MM.1S (cell line): ENCODE measurements around the gene DVL2.

Experiments used
- DNase-seq: peaks from one replicate; pipeline ENCODE4 v3.0.0-alpha.2; 2015
- H2AFZ ChIP-seq: fragments of 300-600 bp; sonication (generic); 2 replicates; pipeline ENCODE4 v1.6.0; 2016; ENCODE audit warnings: antibody characterized with exemption, low read length
- H3F3A ChIP-seq: fragments of 300-600 bp; sonication (generic); 2 replicates; pipeline ENCODE4 v1.6.1; 2016; ENCODE audit warnings: mild to moderate bottlenecking, antibody characterized with exemption, low read length, moderate library complexity, mixed read lengths; ENCODE audit not compliant: insufficient read depth
- H3K27ac ChIP-seq: fragments of 300-600 bp; sonication (generic); 2 replicates; pipeline ENCODE4 v1.5.1; 2016; ENCODE audit warnings: mild to moderate bottlenecking, low read length
- H3K27me3 ChIP-seq: fragments of 300-600 bp; sonication (generic); replicated peaks from 2 replicates; pipeline ENCODE4 v1.6.0; 2016; ENCODE audit warnings: low read length; ENCODE audit not compliant: insufficient read depth
- H3K36me3 ChIP-seq: fragments of 300-600 bp; sonication (generic); replicated peaks from 2 replicates; pipeline ENCODE4 v1.6.1; 2016; ENCODE audit warnings: mild to moderate bottlenecking, low read length, mixed read lengths; ENCODE audit not compliant: insufficient read depth
- H3K4me1 ChIP-seq: fragments of 300-600 bp; sonication (generic); 2 replicates; pipeline ENCODE4 v1.6.1; 2016; ENCODE audit warnings: low read length, mixed read lengths
- H3K4me2 ChIP-seq: fragments of 300-600 bp; sonication (generic); 2 replicates; pipeline ENCODE4 v1.6.0; 2016; ENCODE audit warnings: low read depth, low read length
- H3K4me3 ChIP-seq: fragments of 300-600 bp; sonication (generic); 2 replicates; pipeline ENCODE4 v1.5.1; 2016; ENCODE audit warnings: low read length, mixed read lengths
- H3K79me2 ChIP-seq: fragments of 300-600 bp; sonication (generic); 2 replicates; pipeline ENCODE4 v1.6.1; 2016; ENCODE audit warnings: mixed run types, low read length, mixed read lengths
- H3K9ac ChIP-seq: fragments of 300-600 bp; sonication (generic); 2 replicates; pipeline ENCODE4 v1.6.1; 2016; ENCODE audit warnings: low read length, mixed read lengths
- H3K9me2 ChIP-seq: fragments of 300-600 bp; sonication (generic); replicated peaks from 2 replicates; pipeline ENCODE4 v1.6.1; 2016; ENCODE audit warnings: mild to moderate bottlenecking, low read length, mixed read lengths; ENCODE audit not compliant: insufficient read depth
- H3K9me3 ChIP-seq: fragments of 300-600 bp; sonication (generic); replicated peaks from 2 replicates; pipeline ENCODE4 v1.6.1; 2016; ENCODE audit warnings: mild to moderate bottlenecking, low read length, mixed read lengths; ENCODE audit not compliant: insufficient read depth
- H4K20me1 ChIP-seq: fragments of 300-600 bp; sonication (generic); 2 replicates; pipeline ENCODE4 v1.6.1; 2016; ENCODE audit warnings: mild to moderate bottlenecking, low read length, moderate library complexity, mixed read lengths; ENCODE audit not compliant: insufficient read depth
- CTCF ChIP-seq: fragments of 300-600 bp; sonication (generic); IDR thresholded peaks from 2 replicates; pipeline ENCODE4 v1.5.1; 2016; ENCODE audit warnings: antibody characterized with exemption, low read length, mixed read lengths
- EZH2 ChIP-seq: fragments of 300-600 bp; sonication (generic); optimal IDR thresholded peaks from 2 replicates; pipeline ENCODE3; 2017; ENCODE audit warnings: low read depth, mild to moderate bottlenecking, antibody characterized with exemption, low read length, mixed read lengths
- EZH2phosphoT487 ChIP-seq: fragments of 300-600 bp; sonication (generic); IDR thresholded peaks from 2 replicates; pipeline ENCODE4 v1.6.1; 2018; ENCODE audit warnings: antibody characterized with exemption, low read length

The DVL2 gene

GRCh38 chr17:7258731-7259554, 24.6 kb upstream of the DVL2 start:
- H3K9ac ChIP-seq: no peak overlapping the region
- no peak overlapping the region for H3K4me2 ChIP-seq
- DNase-seq: no peak
- no peaks in the 10 kb centered on the region for H3K9me2 ChIP-seq
- H3F3A ChIP-seq: no peaks in the 10 kb centered on the region
- H3K79me2 ChIP-seq: no peaks in the 10 kb centered on the region
- no peaks in the 10 kb centered on the region for H4K20me1 ChIP-seq
- no peak overlapping the region for H2AFZ ChIP-seq
- no peaks in the 10 kb centered on the region for H3K9me3 ChIP-seq
- H3K36me3 ChIP-seq: 0 out of 2 replicates have a peak, but pooled peaks cover 4% of the 10 kb centered on the region
- no peak for TF ChIP-seq CTCF
- TF ChIP-seq EZH2: no peak
- TF ChIP-seq EZH2phosphoT487: no peak
- H3K4me3 ChIP-seq: no peak overlapping the region
- no peak overlapping the region for H3K27ac ChIP-seq
- H3K27me3 ChIP-seq: peaks cover 34% of the 10 kb centered on the region
- peaks cover 4% of the 10 kb centered on the region; the same call in 1 of the 2 replicates for H3K4me1 ChIP-seq

GRCh38 chr17:7256766-7257456, 22.6 kb upstream of the DVL2 start:
- Histone ChIP-seq H4K20me1 (no peaks in the 10 kb centered on the region), H3K4me1 (peaks cover 5% of the 10 kb centered on the region), H3F3A (peaks cover 6% of the 10 kb centered on the region), H3K9ac (no peak overlapping the region), H3K4me3 (no peak overlapping the region), H3K36me3 (0 out of 2 replicates have a peak, but pooled peaks cover 4% of the 10 kb centered on the region), H3K9me2 (no peaks in the 10 kb centered on the region), H3K4me2 (no peak overlapping the region), H3K9me3 (no peaks in the 10 kb centered on the region), H3K27me3 (peaks cover 14% of the 10 kb centered on the region), H3K79me2 (peaks cover 11% of the 10 kb centered on the region), H3K27ac (no peak overlapping the region), H2AFZ (no peak overlapping the region)
- DNase-seq: no peak
- no peak for TF ChIP-seq EZH2

DNA sequence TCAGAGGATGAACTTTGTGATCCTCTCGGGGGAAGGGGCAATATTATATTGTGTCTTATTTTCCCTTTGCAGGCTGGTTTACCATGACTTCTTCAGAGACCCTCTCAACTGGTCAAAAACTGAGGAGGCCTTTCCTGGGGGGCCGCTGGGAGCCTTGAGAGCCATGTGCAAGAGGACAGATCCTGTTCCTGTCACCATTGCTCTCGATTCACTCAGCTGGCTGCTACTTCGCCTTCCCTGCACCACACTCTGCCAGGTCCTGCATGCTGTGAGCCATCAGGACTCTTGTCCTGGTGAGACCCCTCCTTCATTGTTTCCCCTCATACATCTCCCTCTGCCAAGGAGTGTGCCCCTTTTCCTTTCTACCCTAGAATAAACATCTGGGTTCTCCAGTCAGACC, 20.2 kb upstream of the DVL2 start:
- H3K4me1 ChIP-seq: peaks cover 13% of the 10 kb centered on the region
- H3K27me3 ChIP-seq: no peaks in the 10 kb centered on the region
- no peaks in the 10 kb centered on the region for H3K9me3 ChIP-seq
- H3K36me3 ChIP-seq: 0 out of 2 replicates have a peak, but pooled peaks cover 4% of the 10 kb centered on the region
- no peak overlapping the region for H3K4me3 ChIP-seq
- H3K9ac ChIP-seq: no peak overlapping the region
- H3K9me2 ChIP-seq: no peaks in the 10 kb centered on the region
- H3K4me2 ChIP-seq: no peak overlapping the region
- DNase-seq: no peak
- H4K20me1 ChIP-seq: no peaks in the 10 kb centered on the region
- TF ChIP-seq EZH2 (no peak), CTCF (no peak), EZH2phosphoT487 (no peak)
- H2AFZ ChIP-seq: no peak overlapping the region
- peaks cover 6% of the 10 kb centered on the region for H3F3A ChIP-seq
- peaks cover 30% of the 10 kb centered on the region for H3K79me2 ChIP-seq
- H3K27ac ChIP-seq: no peak overlapping the region
